ENCODE results near the gene GIGYF2.

DNA sequence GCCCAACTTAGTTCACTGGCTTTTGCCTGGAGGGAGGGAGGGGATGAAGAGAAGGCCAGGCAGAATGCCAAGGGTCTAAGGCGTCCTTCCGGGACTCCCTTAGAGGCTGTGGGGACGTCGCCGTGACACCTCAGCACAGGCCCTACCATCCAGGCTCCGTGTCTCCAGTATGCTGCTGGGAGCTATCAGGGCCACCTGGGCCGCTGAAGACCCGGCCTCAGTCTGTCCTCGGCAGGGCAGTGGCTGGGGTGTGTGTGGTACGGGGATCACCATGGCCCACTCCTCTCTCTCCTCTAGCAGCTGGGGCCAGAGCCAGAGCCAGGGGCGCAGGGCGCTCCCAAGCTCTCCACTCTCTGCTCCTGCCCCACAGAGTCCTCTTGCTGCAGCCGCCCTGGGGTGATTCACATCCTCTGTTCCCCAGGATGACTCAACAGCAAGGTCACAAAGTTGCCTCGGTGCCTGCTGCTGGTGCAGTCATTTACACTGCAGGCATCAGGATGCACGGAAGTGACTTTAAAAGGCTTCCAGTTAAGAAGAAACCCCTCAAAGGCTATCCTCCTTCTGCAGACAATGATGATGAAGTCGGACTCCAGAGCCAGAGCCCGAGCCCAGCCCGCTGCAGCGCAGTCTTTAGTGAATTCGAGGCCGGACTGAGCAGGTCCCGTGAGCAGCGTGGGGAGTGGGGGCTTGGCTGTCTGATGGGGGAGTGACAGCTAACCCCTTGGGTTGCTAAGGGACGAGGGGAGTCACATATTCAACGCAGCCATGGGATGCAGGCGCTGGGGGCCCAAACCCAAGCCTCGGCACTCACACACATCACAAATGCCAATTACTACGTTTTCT, 204.8 kb downstream of the GIGYF2 start:
- TF ChIP-seq TAF1 (IDR thresholded peaks at IDR 0.05; ENCODE audit: low read depth) (no peak), YY1 (IDR thresholded peaks at IDR 0.05; ENCODE audit: low read depth) (no peak), EP300 (IDR thresholded peaks at IDR 0.05; ENCODE audit: borderline replicate concordance) (no peak), FOXM1 (IDR thresholded peaks at IDR 0.05; ENCODE audit: borderline replicate concordance, low read depth) (no peak), CREB1 (IDR thresholded peaks at IDR 0.05; ENCODE audit: low read depth) (no peak), EGR1 (IDR thresholded peaks at IDR 0.05) (no peak), RAD21 (IDR thresholded peaks at IDR 0.05; ENCODE audit: low read depth) (no peak)
- TF ChIP-seq, protein P1, sequence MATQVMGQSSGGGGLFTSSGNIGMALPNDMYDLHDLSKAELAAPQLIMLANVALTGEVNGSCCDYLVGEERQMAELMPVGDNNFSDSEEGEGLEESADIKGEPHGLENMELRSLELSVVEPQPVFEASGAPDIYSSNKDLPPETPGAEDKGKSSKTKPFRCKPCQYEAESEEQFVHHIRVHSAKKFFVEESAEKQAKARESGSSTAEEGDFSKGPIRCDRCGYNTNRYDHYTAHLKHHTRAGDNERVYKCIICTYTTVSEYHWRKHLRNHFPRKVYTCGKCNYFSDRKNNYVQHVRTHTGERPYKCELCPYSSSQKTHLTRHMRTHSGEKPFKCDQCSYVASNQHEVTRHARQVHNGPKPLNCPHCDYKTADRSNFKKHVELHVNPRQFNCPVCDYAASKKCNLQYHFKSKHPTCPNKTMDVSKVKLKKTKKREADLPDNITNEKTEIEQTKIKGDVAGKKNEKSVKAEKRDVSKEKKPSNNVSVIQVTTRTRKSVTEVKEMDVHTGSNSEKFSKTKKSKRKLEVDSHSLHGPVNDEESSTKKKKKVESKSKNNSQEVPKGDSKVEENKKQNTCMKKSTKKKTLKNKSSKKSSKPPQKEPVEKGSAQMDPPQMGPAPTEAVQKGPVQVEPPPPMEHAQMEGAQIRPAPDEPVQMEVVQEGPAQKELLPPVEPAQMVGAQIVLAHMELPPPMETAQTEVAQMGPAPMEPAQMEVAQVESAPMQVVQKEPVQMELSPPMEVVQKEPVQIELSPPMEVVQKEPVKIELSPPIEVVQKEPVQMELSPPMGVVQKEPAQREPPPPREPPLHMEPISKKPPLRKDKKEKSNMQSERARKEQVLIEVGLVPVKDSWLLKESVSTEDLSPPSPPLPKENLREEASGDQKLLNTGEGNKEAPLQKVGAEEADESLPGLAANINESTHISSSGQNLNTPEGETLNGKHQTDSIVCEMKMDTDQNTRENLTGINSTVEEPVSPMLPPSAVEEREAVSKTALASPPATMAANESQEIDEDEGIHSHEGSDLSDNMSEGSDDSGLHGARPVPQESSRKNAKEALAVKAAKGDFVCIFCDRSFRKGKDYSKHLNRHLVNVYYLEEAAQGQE (IDR thresholded peaks at IDR 0.05; ENCODE audit: low read depth): no peak
- TF ChIP-seq, protein P2, sequence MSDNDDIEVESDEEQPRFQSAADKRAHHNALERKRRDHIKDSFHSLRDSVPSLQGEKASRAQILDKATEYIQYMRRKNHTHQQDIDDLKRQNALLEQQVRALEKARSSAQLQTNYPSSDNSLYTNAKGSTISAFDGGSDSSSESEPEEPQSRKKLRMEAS (IDR thresholded peaks at IDR 0.05): no peak

All from Ishikawa (cell line).